ENCODE measurements around the gene MYO1C. TPM values are rescaled to one million over a fixed set of nuclear protein-coding genes. Genes with fewer than 3 reads are reported as not detected.
"Not testable (repeated sequence)": the region's sequence is repeated elsewhere in the genome, so short reads cannot be mapped to it uniquely, and the experiment has no call there.

The MYO1C gene
- total and polyA plus RNA-seq, 2 of the 8 experiments (the other 6 are each of a cell fraction or from before 2014, with no cell fraction given) = 40.1 to 78.6 TPM

GRCh38 chr17:1445695-1446094, 46.8 kb downstream of the MYO1C start:
- WGBS, 2 experiments (ENCODE audit: extremely low coverage in 1 of 2, insufficient coverage in 1 of 2, insufficient read length in 1 of 2, insufficient replicate concordance in 2 of 2, low coverage in 1 of 2, low lambda C conversion rate in 2 of 2, missing lambda C conversion rate in 1 of 2) = 96% methylated on average over 4 of the region's 4 CpGs; no CpG with 5 or more reads in 1 of the 2 experiments

GRCh38 chr17:1442721-1443120, 49.8 kb downstream of the MYO1C start:
- not testable (repeated sequence) for H2BK15ac ChIP-seq (ENCODE audit: low read length); DNase-seq (ENCODE audit: low read depth in 1 of 2, low spot score in 2 of 2); H2BK20ac ChIP-seq (ENCODE audit: low read length); H2AK5ac ChIP-seq (ENCODE audit: low read depth, low read length); H4K5ac ChIP-seq (ENCODE audit: insufficient read length, low read depth, low read length); H3K4ac ChIP-seq (replicated peaks; ENCODE audit: insufficient read length, low read depth, low read length); H3K14ac ChIP-seq (ENCODE audit: insufficient read length); H3K9ac ChIP-seq (replicated peaks in 1 of 4; ENCODE audit: extremely low read depth in 1 of 4, low read depth in 3 of 4, low read length in 3 of 4); H3K4me1 ChIP-seq (replicated peaks in 1 of 4; ENCODE audit: control insufficient read depth in 3 of 4, insufficient read depth in 4 of 4, low read length in 3 of 4); H3K18ac ChIP-seq (ENCODE audit: extremely low read depth, low read length); H4K8ac ChIP-seq (ENCODE audit: extremely low read depth, insufficient read depth, low read length); H4K91ac ChIP-seq (replicated peaks; ENCODE audit: insufficient read length, low read length); H3K9me3 ChIP-seq (ENCODE audit: insufficient read depth in 2 of 2, low read depth in 1 of 2, low read length in 1 of 2); H3K27ac ChIP-seq (ENCODE audit: low read depth, low read length); H3K56ac ChIP-seq (replicated peaks; ENCODE audit: insufficient read length, low read depth, low read length); H2AFZ ChIP-seq (ENCODE audit: low read length); H3K79me1 ChIP-seq (ENCODE audit: low read depth, low read length); FAIRE-seq; H2BK120ac ChIP-seq (replicated peaks; ENCODE audit: low read depth, low read length); H3K36me3 ChIP-seq (ENCODE audit: control insufficient read depth in 2 of 4, insufficient read depth in 4 of 4, low read length in 3 of 4); H3K4me3 ChIP-seq (ENCODE audit: extremely low read depth in 1 of 4, insufficient read depth in 2 of 4, low read depth in 3 of 4, low read length in 4 of 4); H3K23ac ChIP-seq (ENCODE audit: insufficient read length); H2BK5ac ChIP-seq (ENCODE audit: low read depth, low read length); H2BK12ac ChIP-seq (ENCODE audit: low read depth, low read length); H3K23me2 ChIP-seq (ENCODE audit: low read depth, low read length); H3K4me2 ChIP-seq (ENCODE audit: insufficient read depth in 1 of 2, low read depth in 2 of 2, low read length in 2 of 2); H3K27me3 ChIP-seq (replicated peaks in 1 of 4; ENCODE audit: control insufficient read depth in 3 of 4, extremely low read depth in 1 of 4, insufficient read depth in 3 of 4, low read length in 3 of 4)
- Histone ChIP-seq H4K20me1 (replicated peaks in 1 of 2; ENCODE audit: control insufficient read depth in 1 of 2, insufficient read depth in 2 of 2, low read length in 2 of 2) (peaks cover 3 to 14% of the 10 kb centered on the region in 2 experiments), H3K79me2 (ENCODE audit: control insufficient read depth in 1 of 2, insufficient read depth in 2 of 2, low read length in 2 of 2) (peaks cover 22 to 85% of the 10 kb centered on the region in 2 experiments)
- POLR2A ChIA-PET (ENCODE audit: partially characterized antibody) = interaction anchor here (1.1 to 3.7 kb wide), 3 partner anchors 11 to 43 kb away, joined by 3 to 13 read pairs (median 8); partner anchors contain the start of gene YWHAE
- 96% methylated on average over 4 of the region's 6 CpGs; no CpG with 5 or more reads in 1 of the 2 experiments for WGBS, 2 experiments (ENCODE audit: extremely low coverage in 1 of 2, insufficient coverage in 1 of 2, insufficient read length in 1 of 2, insufficient replicate concordance in 2 of 2, low coverage in 1 of 2, low lambda C conversion rate in 2 of 2, missing lambda C conversion rate in 1 of 2)
- CTCF ChIA-PET (ENCODE audit: partially characterized antibody) = interaction anchor here (1.1 to 1.5 kb wide), 2 partner anchors 19 to 77 kb away, joined by 3 read pairs; no protein-coding TSS in a partner anchor

More at GRCh38 chr17:1445695-1446094, 46.8 kb downstream of the MYO1C start:
- H3K9ac ChIP-seq (replicated peaks in 1 of 4; ENCODE audit: extremely low read depth in 1 of 4, low read depth in 3 of 4, low read length in 3 of 4); FAIRE-seq; H2AFZ ChIP-seq (ENCODE audit: low read length); H4K91ac ChIP-seq (replicated peaks; ENCODE audit: insufficient read length, low read length); H3K4me3 ChIP-seq (ENCODE audit: extremely low read depth in 1 of 4, insufficient read depth in 2 of 4, low read depth in 3 of 4, low read length in 4 of 4); CTCF ChIA-PET (ENCODE audit: partially characterized antibody); H2BK120ac ChIP-seq (replicated peaks; ENCODE audit: low read depth, low read length); H3K79me1 ChIP-seq (ENCODE audit: low read depth, low read length); H2BK5ac ChIP-seq (ENCODE audit: low read depth, low read length); H3K14ac ChIP-seq (ENCODE audit: insufficient read length); H3K27me3 ChIP-seq (replicated peaks in 1 of 4; ENCODE audit: control insufficient read depth in 3 of 4, extremely low read depth in 1 of 4, insufficient read depth in 3 of 4, low read length in 3 of 4); H4K8ac ChIP-seq (ENCODE audit: extremely low read depth, insufficient read depth, low read length); H2BK15ac ChIP-seq (ENCODE audit: low read length); H3K4ac ChIP-seq (replicated peaks; ENCODE audit: insufficient read length, low read depth, low read length); DNase-seq (ENCODE audit: low read depth in 1 of 2, low spot score in 2 of 2); H2AK5ac ChIP-seq (ENCODE audit: low read depth, low read length); H3K23me2 ChIP-seq (ENCODE audit: low read depth, low read length); H3K56ac ChIP-seq (replicated peaks; ENCODE audit: insufficient read length, low read depth, low read length); H2BK20ac ChIP-seq (ENCODE audit: low read length); H3K18ac ChIP-seq (ENCODE audit: extremely low read depth, low read length); H4K5ac ChIP-seq (ENCODE audit: insufficient read length, low read depth, low read length); H3K4me2 ChIP-seq (ENCODE audit: insufficient read depth in 1 of 2, low read depth in 2 of 2, low read length in 2 of 2); H3K23ac ChIP-seq (ENCODE audit: insufficient read length); H3K27ac ChIP-seq (ENCODE audit: low read depth, low read length); H3K9me3 ChIP-seq (ENCODE audit: insufficient read depth in 2 of 2, low read depth in 1 of 2, low read length in 1 of 2); H3K4me1 ChIP-seq (replicated peaks in 1 of 4; ENCODE audit: control insufficient read depth in 3 of 4, insufficient read depth in 4 of 4, low read length in 3 of 4); H3K36me3 ChIP-seq (ENCODE audit: control insufficient read depth in 2 of 4, insufficient read depth in 4 of 4, low read length in 3 of 4); H2BK12ac ChIP-seq (ENCODE audit: low read depth, low read length): not testable (repeated sequence)
- peaks cover 40 to 89% of the 10 kb centered on the region in 2 experiments for H3K79me2 ChIP-seq (ENCODE audit: control insufficient read depth in 1 of 2, insufficient read depth in 2 of 2, low read length in 2 of 2)
- POLR2A ChIA-PET (ENCODE audit: partially characterized antibody) = interaction anchor here (1.3 to 3.7 kb wide), 4 partner anchors 8 to 46 kb away, joined by 4 to 13 read pairs (median 6); partner anchors contain the start of genes CRK and YWHAE
- H4K20me1 ChIP-seq (replicated peaks in 1 of 2; ENCODE audit: control insufficient read depth in 1 of 2, insufficient read depth in 2 of 2, low read length in 2 of 2) = peaks cover 5 to 24% of the 10 kb centered on the region in 2 experiments
